ENCODE data around the gene ZNF581.

The ZNF581 gene

DNA sequence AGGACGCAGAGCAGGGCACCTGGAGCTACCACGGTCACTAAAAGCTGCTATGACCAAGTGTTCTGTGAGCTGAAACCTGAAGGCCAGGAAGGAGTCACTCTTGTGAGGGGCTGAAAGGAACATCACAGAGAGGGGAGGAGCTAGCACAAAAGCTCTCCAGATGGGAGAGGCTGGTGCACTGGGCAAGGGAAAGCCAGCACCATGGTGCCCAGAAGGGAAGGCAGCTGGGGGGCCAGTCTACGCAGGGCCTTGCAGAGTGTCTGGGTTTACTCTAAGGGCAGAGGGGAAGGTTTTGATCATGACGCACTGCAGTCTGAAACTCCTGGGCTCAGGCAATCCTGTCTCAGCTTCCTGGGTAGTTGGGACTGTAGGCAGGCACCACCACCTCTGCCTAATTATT lies 6.7 kb upstream of the ZNF581 start:
- Histone ChIP-seq H3K4me3 (ENCODE audit: low read length) (peak overlapping the region; percentile 87; the same call in 1 of the 2 replicates), H3K36me3 (ENCODE audit: insufficient read depth, low read depth, low read length) (no peaks in the 10 kb centered on the region), H3K27ac (ENCODE audit: low read length) (no peak overlapping the region), H3K9me3 (ENCODE audit: insufficient read depth, low read depth, low read length) (no peaks in the 10 kb centered on the region), H3K9ac (ENCODE audit: low read depth, low read length) (no peak overlapping the region), H3K27me3 (ENCODE audit: insufficient read depth, low read length) (no peaks in the 10 kb centered on the region), H3K4me1 (ENCODE audit: insufficient read depth, low read length) (peaks cover 4% of the 10 kb centered on the region; the same call in 1 of the 2 replicates)

DNA sequence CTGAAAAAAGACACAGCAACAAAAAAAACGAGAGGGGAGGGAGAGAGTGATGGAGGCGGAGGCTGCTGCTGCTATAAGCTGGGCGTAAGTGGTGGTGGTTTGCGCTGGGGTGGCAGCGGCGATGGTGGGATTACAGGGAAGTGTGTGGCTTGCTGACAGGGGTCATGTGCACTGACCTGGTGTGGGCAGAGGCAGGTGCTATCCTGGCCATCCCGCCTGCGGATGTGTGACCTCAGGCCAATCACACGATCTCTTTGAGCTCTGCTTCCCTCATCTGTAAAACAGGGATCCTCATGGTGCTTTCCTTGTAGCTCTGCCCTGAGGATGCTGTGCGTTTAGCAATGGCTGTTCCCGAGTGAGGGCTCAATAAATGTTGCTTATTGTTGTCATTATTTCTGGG lies 5.9 kb upstream of the ZNF581 start:
- Histone ChIP-seq H3K9me3 (ENCODE audit: insufficient read depth, low read depth, low read length) (no peaks in the 10 kb centered on the region), H3K27me3 (ENCODE audit: insufficient read depth, low read length) (no peaks in the 10 kb centered on the region), H3K9ac (ENCODE audit: low read depth, low read length) (no peak overlapping the region), H3K4me1 (ENCODE audit: insufficient read depth, low read length) (peaks cover 4% of the 10 kb centered on the region; the same call in 1 of the 2 replicates), H3K27ac (ENCODE audit: low read length) (no peak overlapping the region), H3K36me3 (ENCODE audit: insufficient read depth, low read depth, low read length) (no peaks in the 10 kb centered on the region), H3K4me3 (ENCODE audit: low read length) (no peak overlapping the region)

DNA sequence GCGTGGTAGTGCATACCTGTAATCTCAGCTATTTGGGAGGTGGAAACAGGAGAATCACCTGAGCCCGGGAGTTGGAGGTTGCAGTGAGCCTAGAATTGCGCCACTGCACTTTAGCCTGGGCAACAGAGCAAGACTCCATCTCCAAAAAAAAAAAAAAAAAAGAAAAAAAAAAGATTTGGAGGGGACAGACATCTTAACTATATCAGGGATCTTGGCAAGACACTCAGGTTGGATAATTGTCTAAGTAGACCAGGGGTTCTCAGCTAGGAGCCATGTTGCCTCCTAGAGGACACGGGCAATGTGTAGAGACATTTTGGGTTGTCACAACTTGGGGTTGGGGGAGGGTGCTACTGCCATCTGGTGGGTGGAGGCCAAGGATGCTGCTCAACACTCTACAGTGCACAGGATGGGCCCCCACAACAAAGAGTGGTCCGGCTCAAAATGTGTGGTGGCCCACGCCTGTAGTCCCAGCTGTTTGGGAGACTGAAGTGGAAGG lies 4.5 kb upstream of the ZNF581 start:
- H3K27ac ChIP-seq (ENCODE audit: low read length) = no peak overlapping the region

DNA sequence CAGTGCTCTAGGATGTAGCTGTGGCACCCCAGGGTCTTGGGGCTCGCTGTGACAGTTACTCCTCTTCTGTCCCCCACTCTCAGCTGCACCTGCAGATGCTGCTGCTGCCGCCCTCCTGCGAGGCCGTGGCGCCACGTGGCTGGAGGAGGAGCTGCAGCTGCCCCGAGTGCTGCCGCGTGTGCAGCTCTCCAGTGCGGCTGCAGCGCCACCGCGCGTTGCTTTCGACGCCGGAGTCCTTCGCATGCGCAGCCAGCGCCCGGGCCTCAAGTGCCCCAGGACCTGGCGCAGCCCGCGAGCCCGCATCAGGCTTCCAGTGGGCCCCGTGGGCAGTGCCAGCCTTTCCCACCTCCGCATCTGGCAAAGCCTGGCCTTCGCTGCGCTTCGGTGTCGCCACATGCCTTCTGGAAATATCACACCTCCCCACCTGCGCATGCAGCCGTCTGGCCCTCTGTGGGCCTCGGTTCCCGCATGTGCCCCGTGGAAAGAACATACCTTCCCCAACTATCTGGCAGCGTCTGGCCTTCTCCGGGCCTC lies 3.3 kb upstream of the ZNF581 start:
- Histone ChIP-seq H3K27me3 (ENCODE audit: insufficient read depth, low read length) (no peaks in the 10 kb centered on the region), H3K4me3 (ENCODE audit: low read length) (peak overlapping the region; percentile 79; the same call in 1 of the 2 replicates), H3K9me3 (ENCODE audit: insufficient read depth, low read depth, low read length) (no peaks in the 10 kb centered on the region), H3K4me1 (ENCODE audit: insufficient read depth, low read length) (peaks cover 4% of the 10 kb centered on the region; the same call in 1 of the 2 replicates), H3K9ac (ENCODE audit: low read depth, low read length) (peak overlapping the region; percentile 97; the same call in 1 of the 2 replicates), H3K27ac (ENCODE audit: low read length) (no peak overlapping the region), H3K36me3 (ENCODE audit: insufficient read depth, low read depth, low read length) (peaks cover 8% of the 10 kb centered on the region)

More for the DNA sequence above, 4.5 kb upstream of the ZNF581 start:
- no peaks in the 10 kb centered on the region for H3K36me3 ChIP-seq (ENCODE audit: insufficient read depth, low read depth, low read length)
- no peak overlapping the region for H3K9ac ChIP-seq (ENCODE audit: low read depth, low read length)
- H3K27me3 ChIP-seq (ENCODE audit: insufficient read depth, low read length) = no peaks in the 10 kb centered on the region
- H3K4me3 ChIP-seq (ENCODE audit: low read length) = no peak overlapping the region
- peaks cover 4% of the 10 kb centered on the region; the same call in 1 of the 2 replicates for H3K4me1 ChIP-seq (ENCODE audit: insufficient read depth, low read length)
- no peaks in the 10 kb centered on the region for H3K9me3 ChIP-seq (ENCODE audit: insufficient read depth, low read depth, low read length)

DNA sequence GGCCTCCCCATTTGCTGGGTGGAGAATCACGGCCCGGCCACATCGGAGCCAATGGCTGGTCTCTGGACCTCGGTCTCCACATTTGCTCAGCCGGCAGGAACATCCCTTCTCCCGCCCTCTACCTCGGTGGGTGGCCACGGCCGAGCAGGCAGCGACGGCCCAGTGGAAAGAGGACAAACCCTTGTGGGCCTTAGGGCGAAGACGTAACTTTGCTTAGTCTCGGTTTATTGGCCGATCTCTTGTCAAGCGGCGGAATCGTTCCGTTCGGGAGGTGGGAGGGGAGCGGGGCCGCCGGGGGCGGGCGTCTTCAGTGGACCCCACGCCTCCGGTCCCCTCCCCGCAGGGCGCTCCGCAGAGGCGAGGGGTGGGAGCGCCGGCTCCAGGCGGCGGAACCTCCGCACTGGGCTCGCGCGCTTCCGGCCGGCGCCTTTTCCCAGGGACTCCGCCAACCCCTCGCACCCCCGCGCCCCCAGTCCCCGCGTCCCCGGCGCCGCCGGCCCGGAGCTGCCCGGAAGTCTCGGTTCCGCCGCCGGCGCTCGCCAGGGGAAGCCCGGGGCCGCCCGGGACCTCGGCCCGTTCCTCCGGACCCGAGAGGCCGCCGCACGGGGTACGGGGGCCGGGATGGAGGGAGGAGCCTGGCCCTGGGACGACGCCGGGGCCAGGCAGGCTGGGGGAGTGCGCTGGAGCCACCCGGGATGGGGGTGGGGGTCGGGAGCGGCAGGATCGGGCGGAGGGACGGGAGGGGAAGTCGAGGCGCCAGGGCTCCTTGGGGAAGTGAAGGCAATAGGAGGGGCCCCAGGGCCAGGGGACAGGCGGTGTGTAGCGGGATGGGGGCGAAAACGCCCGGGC lies 2.6 kb upstream of the ZNF581 start, which contains the start of gene ZNF580:
Gene ZNF580 (plus strand): TSS at position 426 of the 849 bp plus-strand sequence. CDS start 1,507 bp downstream, outside the sequence.
- Histone ChIP-seq H3K9me3 (ENCODE audit: insufficient read depth, low read depth, low read length) (no peaks in the 10 kb centered on the region), H3K4me3 (ENCODE audit: low read length) (peak within 1 kb of the TSS; percentile 79), H3K27me3 (ENCODE audit: insufficient read depth, low read length) (no peaks in the 10 kb centered on the region), H3K36me3 (ENCODE audit: insufficient read depth, low read depth, low read length) (peaks cover 15% of the 10 kb centered on the region), H3K4me1 (ENCODE audit: insufficient read depth, low read length) (peaks cover 2% of the 10 kb centered on the region; the same call in 1 of the 2 replicates), H3K9ac (ENCODE audit: low read depth, low read length) (peak within 1 kb of the TSS; percentile 97), H3K27ac (ENCODE audit: low read length) (peak within 1 kb of the TSS; percentile 21)

DNA sequence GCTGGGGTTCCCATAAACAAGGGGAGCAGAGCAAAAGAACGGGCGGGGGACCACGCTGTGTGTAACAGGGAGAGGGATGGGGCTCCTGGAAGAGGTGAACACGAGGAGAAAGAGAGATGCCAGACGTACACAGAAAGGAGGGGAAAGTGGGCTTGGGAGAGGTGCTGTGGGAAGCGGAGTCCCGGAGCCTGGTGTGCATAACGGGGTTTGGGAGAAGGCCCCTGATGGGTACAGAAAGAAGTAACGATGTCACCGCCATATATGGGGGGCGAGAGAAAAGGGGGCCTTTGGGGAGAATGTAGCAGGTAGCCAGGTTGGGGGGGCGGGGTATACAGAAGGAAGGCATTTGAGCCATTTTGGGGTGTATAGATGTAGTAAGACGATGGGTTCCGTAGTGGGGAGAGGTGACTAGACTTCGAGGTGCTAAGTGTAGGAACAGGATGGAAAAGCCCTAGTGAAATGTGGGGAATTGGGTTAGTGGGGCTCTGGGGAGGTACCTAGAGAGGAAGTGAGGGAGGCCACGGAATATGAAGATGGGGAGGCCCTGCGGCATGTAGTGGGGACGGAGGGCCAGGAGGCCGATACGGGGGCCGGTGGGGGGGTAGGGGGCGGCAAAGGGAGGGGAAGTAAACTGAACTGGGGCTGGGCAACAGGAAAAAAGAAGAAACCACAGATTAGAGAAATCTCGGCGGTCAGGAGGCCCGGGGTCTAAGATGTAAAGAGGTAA lies 1.9 kb upstream of the ZNF581 start:
- no peaks in the 10 kb centered on the region; the same call in 1 of the 2 replicates for H3K4me1 ChIP-seq (ENCODE audit: insufficient read depth, low read length)
- H3K36me3 ChIP-seq (ENCODE audit: insufficient read depth, low read depth, low read length) = peaks cover 15% of the 10 kb centered on the region
- H3K9ac ChIP-seq (ENCODE audit: low read depth, low read length) = peak overlapping the region; percentile 97
- peak overlapping the region; percentile 21 for H3K27ac ChIP-seq (ENCODE audit: low read length)
- no peaks in the 10 kb centered on the region for H3K27me3 ChIP-seq (ENCODE audit: insufficient read depth, low read length)
- H3K9me3 ChIP-seq (ENCODE audit: insufficient read depth, low read depth, low read length) = no peaks in the 10 kb centered on the region
- peak overlapping the region; percentile 79 for H3K4me3 ChIP-seq (ENCODE audit: low read length)

DNA sequence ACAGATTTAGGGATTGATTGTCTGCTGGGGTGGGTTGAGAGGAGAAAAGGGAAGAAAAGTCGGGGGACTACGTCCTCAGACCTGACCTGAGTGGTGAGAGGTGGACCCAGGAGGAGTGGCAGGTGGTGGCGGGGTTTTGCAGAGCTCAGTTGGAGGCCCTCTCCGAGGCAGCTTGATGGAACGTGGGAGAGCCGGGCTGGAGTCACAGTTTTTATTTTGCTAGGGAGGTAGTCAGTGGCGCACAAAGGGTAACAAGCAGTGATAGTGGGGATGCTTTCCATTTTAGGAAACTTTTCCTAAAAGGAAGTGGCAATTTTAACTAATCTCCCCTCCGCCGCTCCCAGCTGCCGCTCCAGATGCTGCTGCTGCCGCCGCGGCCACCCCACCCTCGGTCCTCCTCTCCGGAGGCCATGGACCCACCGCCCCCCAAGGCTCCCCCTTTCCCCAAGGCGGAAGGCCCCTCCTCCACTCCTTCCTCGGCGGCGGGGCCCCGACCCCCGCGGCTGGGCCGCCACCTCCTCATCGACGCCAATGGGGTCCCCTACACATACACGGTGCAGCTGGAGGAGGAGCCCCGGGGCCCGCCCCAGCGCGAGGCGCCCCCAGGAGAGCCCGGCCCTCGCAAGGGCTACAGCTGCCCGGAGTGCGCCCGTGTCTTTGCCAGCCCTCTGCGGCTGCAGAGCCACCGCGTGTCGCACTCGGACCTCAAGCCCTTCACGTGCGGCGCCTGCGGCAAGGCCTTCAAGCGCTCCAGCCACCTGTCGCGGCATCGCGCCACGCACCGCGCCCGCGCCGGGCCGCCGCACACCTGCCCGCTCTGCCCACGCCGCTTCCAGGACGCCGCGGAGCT lies 1.1 kb upstream of the ZNF581 start:
- H3K4me3 ChIP-seq (ENCODE audit: low read length) = peak overlapping the region; percentile 79
- H3K27me3 ChIP-seq (ENCODE audit: insufficient read depth, low read length) = no peaks in the 10 kb centered on the region
- peaks cover 15% of the 10 kb centered on the region for H3K36me3 ChIP-seq (ENCODE audit: insufficient read depth, low read depth, low read length)
- no peaks in the 10 kb centered on the region for H3K9me3 ChIP-seq (ENCODE audit: insufficient read depth, low read depth, low read length)
- no peaks in the 10 kb centered on the region; the same call in 1 of the 2 replicates for H3K4me1 ChIP-seq (ENCODE audit: insufficient read depth, low read length)
- H3K27ac ChIP-seq (ENCODE audit: low read length) = no peak overlapping the region
- peak overlapping the region; percentile 97 for H3K9ac ChIP-seq (ENCODE audit: low read depth, low read length)

DNA sequence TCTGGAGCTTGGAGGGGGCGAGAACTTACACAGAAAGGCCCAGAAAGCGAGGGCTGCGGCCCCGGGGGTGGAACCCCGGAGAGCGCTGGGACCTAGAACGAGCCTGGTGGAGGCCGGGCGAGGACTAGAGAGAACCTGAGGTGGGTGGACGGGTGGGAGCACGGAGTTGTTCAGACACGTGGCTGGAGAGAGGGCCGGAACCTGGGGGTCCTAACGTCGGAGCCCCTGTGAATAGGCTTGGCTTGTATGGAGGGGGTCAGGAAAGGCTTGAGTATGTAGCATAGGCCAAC lies 383 bp downstream of the ZNF581 start:
- Histone ChIP-seq H3K9me3 (ENCODE audit: insufficient read depth, low read depth, low read length) (no peaks in the 10 kb centered on the region), H3K9ac (ENCODE audit: low read depth, low read length) (peak overlapping the region; percentile 97), H3K4me3 (ENCODE audit: low read length) (peak overlapping the region; percentile 79), H3K27me3 (ENCODE audit: insufficient read depth, low read length) (no peaks in the 10 kb centered on the region), H3K4me1 (ENCODE audit: insufficient read depth, low read length) (no peaks in the 10 kb centered on the region; the same call in 1 of the 2 replicates), H3K27ac (ENCODE audit: low read length) (peak overlapping the region; percentile 46), H3K36me3 (ENCODE audit: insufficient read depth, low read depth, low read length) (peaks cover 15% of the 10 kb centered on the region)

DNA sequence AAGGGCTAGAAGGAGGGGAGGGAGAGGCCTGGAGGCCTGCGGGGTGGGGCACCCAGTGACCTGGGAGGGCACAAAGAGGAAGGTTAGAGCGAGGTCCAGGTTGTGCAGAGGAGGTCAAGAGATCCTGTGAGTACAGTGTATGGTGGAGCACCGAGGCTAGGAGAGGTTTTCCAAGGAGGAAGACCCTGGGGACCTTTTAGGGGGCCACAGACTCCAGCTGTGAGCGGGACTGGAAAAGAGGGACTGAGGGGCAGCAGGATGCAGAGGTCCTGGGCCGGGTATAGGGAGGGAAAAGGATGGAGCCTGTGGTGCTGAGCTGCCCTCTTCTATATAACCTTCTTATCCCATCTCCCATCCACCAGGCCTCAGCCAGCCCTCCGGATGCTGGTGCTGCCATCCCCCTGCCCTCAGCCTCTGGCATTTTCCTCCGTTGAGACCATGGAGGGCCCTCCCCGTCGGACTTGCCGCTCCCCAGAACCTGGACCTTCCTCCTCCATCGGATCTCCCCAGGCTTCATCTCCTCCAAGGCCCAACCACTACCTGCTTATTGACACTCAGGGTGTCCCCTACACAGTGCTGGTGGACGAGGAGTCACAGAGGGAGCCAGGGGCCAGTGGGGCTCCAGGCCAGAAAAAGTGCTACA lies 863 bp downstream of the ZNF581 start:
- Histone ChIP-seq H3K4me1 (ENCODE audit: insufficient read depth, low read length) (no peaks in the 10 kb centered on the region; the same call in 1 of the 2 replicates), H3K9ac (ENCODE audit: low read depth, low read length) (peak overlapping the region; percentile 97), H3K4me3 (ENCODE audit: low read length) (peak overlapping the region; percentile 79), H3K9me3 (ENCODE audit: insufficient read depth, low read depth, low read length) (no peaks in the 10 kb centered on the region), H3K36me3 (ENCODE audit: insufficient read depth, low read depth, low read length) (peaks cover 15% of the 10 kb centered on the region), H3K27me3 (ENCODE audit: insufficient read depth, low read length) (no peaks in the 10 kb centered on the region), H3K27ac (ENCODE audit: low read length) (peak overlapping the region; percentile 46)

DNA sequence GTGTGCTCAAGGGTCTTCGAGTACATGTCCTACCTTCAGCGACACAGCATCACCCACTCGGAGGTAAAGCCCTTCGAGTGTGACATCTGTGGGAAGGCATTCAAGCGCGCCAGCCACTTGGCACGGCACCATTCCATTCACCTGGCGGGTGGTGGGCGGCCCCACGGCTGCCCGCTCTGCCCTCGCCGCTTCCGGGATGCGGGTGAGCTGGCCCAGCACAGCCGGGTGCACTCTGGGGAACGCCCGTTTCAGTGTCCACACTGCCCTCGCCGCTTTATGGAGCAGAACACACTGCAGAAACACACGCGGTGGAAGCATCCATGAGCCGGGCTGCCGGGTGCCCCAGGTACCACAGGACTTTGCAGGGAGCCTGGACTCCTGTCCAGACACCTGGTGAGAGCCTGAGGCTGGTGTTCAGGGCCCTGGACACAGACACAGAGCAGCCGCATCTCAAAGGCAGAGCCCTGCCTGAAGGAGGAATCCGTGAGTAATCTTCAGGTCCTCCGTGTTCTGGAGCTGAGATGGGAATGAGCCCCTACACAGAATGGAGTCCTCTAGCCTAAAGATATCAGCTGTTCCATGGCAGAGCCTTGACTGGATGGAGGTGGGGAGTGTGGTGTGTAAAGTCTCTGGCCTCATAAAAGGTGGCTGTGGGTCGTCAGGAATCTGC lies 1.5 kb downstream of the ZNF581 start:
- Histone ChIP-seq H3K4me3 (ENCODE audit: low read length) (peak overlapping the region; percentile 79; the same call in 1 of the 2 replicates), H3K36me3 (ENCODE audit: insufficient read depth, low read depth, low read length) (peaks cover 15% of the 10 kb centered on the region), H3K4me1 (ENCODE audit: insufficient read depth, low read length) (no peaks in the 10 kb centered on the region; the same call in 1 of the 2 replicates), H3K27ac (ENCODE audit: low read length) (no peak overlapping the region), H3K27me3 (ENCODE audit: insufficient read depth, low read length) (no peaks in the 10 kb centered on the region), H3K9me3 (ENCODE audit: insufficient read depth, low read depth, low read length) (no peaks in the 10 kb centered on the region), H3K9ac (ENCODE audit: low read depth, low read length) (peak overlapping the region; percentile 97; the same call in 1 of the 2 replicates)

Measured in iPS-20b (cell line).